Ishikawa (cell line): ENCODE measurements around the gene TLE1.

Source experiments
- CEBPB ChIP-seq: IDR thresholded peaks from 2 replicates; pipeline ENCODE4 v1.6.1; 2012
- CREB1 ChIP-seq: IDR thresholded peaks from 2 replicates; pipeline ENCODE4 v1.6.1; 2012; ENCODE audit warnings: low read depth
- EGR1 ChIP-seq: IDR thresholded peaks from 2 replicates; pipeline ENCODE4 v1.6.1; 2012
- EP300 ChIP-seq: IDR thresholded peaks from 2 replicates; pipeline ENCODE4 v1.6.1; 2012; ENCODE audit warnings: borderline replicate concordance
- FOXM1 ChIP-seq: IDR thresholded peaks from 2 replicates; pipeline ENCODE4 v1.6.1; 2012; ENCODE audit warnings: low read depth, borderline replicate concordance
- NFIC ChIP-seq: IDR thresholded peaks from 2 replicates; pipeline ENCODE4 v1.6.1; 2012
- RAD21 ChIP-seq: IDR thresholded peaks from 2 replicates; pipeline ENCODE4 v1.6.1; 2012; ENCODE audit warnings: low read depth
- REST ChIP-seq: IDR thresholded peaks from 2 replicates; pipeline ENCODE4 v1.6.1; 2012; ENCODE audit warnings: low read depth, mild to moderate bottlenecking
- TAF1 ChIP-seq: IDR thresholded peaks from 2 replicates; pipeline ENCODE4 v1.6.1; 2012; ENCODE audit warnings: low read depth, mild to moderate bottlenecking
- TCF12 ChIP-seq: IDR thresholded peaks from 2 replicates; pipeline ENCODE4 v1.6.1; 2012; ENCODE audit warnings: low read depth
- TEAD4 ChIP-seq: IDR thresholded peaks from 2 replicates; pipeline ENCODE4 v1.6.1; 2012
- YY1 ChIP-seq: IDR thresholded peaks from 2 replicates; pipeline ENCODE4 v1.6.1; 2012; ENCODE audit warnings: low read depth
- ZBTB7A ChIP-seq: IDR thresholded peaks from 2 replicates; pipeline ENCODE4 v1.6.1; 2012; ENCODE audit warnings: low read depth
- TF ChIP-seq, protein P1 (sequence below): IDR thresholded peaks from 2 replicates; pipeline ENCODE4 v1.6.1; 2012
- TF ChIP-seq, protein P2 (sequence below): IDR thresholded peaks from 2 replicates; pipeline ENCODE4 v1.6.1; 2012

TLE1 gene

GRCh38 chr9:81682797-81683196 lies 6.5 kb downstream of the TLE1 start:
- TF ChIP-seq TCF12: no peak
- no peak for TF ChIP-seq NFIC
- no peak for TF ChIP-seq FOXM1
- no peak for TF ChIP-seq ZBTB7A
- no peak for TF ChIP-seq TAF1
- no peak for TF ChIP-seq EGR1
- TF ChIP-seq REST: no peak
- TF ChIP-seq CEBPB: no peak

GRCh38 chr9:81682177-81682576 lies 7.2 kb downstream of the TLE1 start:
- TF ChIP-seq TCF12: no peak
- no peak for TF ChIP-seq TAF1

GRCh38 chr9:81680506-81680905 lies 8.8 kb downstream of the TLE1 start:
- TF ChIP-seq, protein P1, sequence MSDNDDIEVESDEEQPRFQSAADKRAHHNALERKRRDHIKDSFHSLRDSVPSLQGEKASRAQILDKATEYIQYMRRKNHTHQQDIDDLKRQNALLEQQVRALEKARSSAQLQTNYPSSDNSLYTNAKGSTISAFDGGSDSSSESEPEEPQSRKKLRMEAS: no peak
- no peak for TF ChIP-seq EP300
- no peak for TF ChIP-seq TCF12
- TF ChIP-seq RAD21: no peak
- TF ChIP-seq TEAD4: no peak
- TF ChIP-seq CEBPB: no peak

DNA sequence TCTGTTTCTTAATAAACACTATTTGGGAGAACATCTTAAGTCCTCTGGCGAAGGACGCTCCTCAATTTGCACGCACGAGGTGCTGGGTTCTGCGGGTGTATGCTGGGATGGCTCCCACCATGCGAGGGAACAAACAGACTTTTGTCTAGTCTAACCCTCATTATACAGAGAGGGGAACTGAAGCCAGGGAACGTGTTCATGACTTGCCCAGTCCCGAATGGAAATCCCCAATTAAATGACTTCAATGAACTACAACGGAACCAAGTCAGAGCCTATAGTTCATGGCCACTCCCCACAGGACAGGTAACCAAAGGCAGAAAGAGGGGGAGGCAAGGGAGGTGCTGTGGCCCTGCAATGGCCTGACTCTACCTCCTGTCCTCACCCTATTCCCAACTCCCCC lies 9.3 kb downstream of the TLE1 start:
- no peak for TF ChIP-seq ZBTB7A

GRCh38 chr9:81678088-81678487 lies 11.3 kb downstream of the TLE1 start:
- TF ChIP-seq TAF1: no peak
- no peak for TF ChIP-seq RAD21
- no peak for TF ChIP-seq EP300
- TF ChIP-seq TEAD4: no peak
- TF ChIP-seq EGR1: no peak
- no peak for TF ChIP-seq ZBTB7A
- no peak for TF ChIP-seq TCF12
- TF ChIP-seq, protein P1: no peak
- no peak for TF ChIP-seq YY1
- TF ChIP-seq REST: no peak
- TF ChIP-seq CEBPB: no peak
- no peak for TF ChIP-seq NFIC
- TF ChIP-seq, protein P2, sequence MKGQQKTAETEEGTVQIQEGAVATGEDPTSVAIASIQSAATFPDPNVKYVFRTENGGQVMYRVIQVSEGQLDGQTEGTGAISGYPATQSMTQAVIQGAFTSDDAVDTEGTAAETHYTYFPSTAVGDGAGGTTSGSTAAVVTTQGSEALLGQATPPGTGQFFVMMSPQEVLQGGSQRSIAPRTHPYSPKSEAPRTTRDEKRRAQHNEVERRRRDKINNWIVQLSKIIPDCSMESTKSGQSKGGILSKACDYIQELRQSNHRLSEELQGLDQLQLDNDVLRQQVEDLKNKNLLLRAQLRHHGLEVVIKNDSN: no peak
- no peak for TF ChIP-seq FOXM1
- TF ChIP-seq CREB1: no peak

DNA sequence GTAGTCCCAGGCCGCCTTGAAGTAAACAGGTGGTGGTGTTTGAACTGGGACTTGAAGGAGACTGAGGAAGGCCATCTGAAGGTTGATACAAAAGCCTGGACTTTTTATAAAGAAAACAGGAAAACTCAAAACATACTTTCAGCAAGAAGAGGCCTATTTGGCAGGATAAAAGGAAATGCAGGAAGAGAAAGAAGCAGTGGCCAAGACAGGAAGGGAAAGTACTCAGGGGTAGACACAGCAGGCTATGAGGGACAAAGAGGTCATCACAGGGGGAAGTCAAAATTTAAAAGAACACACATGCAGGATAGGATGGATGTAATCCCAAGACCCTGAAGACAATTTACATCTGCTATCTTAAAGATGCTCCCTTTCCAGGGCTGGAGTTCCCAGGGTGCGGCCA lies 13.0 kb downstream of the TLE1 start:
- TF ChIP-seq EGR1: no peak
- no peak for TF ChIP-seq EP300
- no peak for TF ChIP-seq TEAD4

DNA sequence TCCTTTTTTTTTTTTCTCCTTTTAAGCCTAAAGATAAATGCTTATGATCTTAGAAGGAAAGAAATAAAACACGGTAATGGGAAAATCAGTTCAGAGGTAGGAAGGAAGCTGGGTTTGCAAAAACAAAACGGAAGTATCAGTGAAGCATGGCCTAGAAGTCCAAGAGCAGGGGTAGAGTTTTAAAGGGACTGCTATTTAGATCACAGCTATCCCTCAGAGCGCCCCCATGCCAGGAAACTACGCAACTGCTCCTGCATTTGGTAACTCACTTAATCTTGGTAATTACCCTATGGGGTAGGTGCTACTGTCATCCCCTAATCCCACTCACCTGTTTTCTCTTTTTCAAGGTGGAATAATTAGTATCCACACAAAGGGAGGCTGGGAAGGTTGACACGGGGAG lies 16.0 kb downstream of the TLE1 start:
- TF ChIP-seq TAF1 (no peak), NFIC (no peak), EP300 (no peak), TEAD4 (no peak), FOXM1 (no peak), ZBTB7A (no peak), CEBPB (no peak), REST (no peak)
- TF ChIP-seq, protein P2: no peak
- TF ChIP-seq, protein P1: no peak
